COR-L47 (cell line): Measurements from ENCODE around the gene HADH.

Experiments
- DNase-seq: peaks from one replicate; lab custom pipeline; 2025; lab: John Stamatoyannopoulos, UW

HADH gene

DNA sequence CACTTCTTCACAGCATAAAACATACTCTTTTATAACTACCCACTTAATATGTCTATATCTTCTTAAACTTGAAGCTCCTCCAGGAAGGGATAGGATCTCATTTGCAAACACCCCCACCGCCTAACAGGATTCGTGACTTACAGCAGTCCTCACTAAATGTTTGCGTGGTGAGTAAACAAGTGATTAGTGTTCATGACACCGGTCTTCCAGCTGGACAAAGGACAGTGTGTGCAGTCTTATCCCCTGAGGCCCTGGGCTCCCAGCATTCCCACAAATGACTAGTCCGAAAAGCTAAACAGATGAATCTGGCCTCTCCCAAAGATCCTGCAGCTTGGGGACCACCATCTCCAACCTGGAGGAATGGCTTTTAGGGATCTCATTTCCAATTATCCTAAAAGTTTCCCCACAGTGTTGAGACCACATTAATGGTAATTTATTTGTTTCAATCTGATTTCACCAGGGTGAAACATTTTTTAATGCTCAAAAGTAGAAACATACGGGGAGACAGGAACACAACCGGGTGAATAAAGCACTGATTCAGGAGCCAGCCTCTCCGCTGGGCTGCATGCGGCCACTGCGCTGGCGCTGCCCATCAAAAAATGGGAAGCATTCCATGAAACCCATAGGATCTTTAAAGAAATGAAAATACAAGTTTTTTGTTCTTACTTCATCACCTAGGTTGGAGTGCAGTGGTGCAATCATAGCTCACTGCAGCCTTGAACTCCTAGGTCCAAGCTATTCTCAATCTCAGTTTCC is 69.2 kb downstream of the HADH start:
- peak; percentile 22 for DNase-seq

DNA sequence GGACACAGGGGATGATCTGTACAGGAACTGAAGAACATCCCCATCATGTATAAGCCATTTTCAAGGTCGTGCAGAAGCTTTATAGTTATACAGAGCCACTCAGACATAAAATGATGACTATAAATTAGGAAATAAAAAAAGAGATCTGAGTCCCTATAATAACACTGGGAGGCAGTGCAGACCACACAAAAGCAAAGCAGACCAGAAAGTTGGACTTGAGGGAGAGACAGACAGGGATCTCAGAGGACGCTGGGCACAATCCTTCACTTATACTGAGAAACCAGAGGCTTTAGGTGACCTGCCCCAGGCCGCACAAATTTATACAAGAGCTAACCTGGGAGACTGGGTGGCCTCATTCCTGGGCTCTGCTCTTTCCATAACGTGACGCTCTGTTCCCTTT is 70.5 kb downstream of the HADH start:
- DNase-seq = peak; percentile 16

GRCh38 chr4:108060686-108061321 is 71.1 kb downstream of the HADH start:
- no peak for DNase-seq

DNA sequence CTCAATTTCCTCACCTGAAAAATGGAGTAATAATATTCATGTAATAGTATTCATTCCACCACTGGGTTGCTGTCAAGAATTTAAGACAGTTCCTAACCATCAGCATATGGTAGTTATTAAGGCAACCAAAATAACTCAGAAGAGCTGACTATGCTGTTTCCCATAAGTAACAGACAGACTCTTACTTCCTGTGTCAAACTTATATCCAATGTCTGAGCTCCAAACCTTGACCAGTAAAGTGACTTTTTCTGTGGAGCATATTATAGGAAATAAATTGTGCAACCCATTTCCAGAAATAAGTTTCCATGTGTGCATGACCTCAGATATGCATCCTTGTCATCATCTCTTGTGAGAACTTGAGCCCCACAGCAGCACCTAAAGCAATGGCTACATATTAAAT is 78.8 kb downstream of the HADH start:
- DNase-seq = no peak

DNA sequence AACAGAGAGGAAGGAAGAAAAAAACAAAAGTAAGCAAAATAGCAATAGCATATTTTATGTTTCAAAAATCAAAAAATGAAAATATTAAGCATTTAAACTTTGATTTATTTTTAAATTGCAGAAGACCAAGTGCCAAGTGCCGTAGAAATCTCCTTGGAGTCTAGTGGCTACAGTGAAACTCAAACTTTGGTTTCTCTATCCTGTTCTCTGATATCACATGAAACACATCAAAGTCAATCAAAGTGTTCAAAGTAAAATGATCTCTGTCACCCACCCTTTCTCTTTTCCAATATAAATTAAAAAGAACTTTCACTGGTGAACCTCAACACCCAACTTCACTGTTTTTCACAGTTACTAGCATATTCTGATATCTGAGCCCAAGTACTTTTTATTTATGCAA is 81.1 kb downstream of the HADH start:
- DNase-seq = no peak

DNA sequence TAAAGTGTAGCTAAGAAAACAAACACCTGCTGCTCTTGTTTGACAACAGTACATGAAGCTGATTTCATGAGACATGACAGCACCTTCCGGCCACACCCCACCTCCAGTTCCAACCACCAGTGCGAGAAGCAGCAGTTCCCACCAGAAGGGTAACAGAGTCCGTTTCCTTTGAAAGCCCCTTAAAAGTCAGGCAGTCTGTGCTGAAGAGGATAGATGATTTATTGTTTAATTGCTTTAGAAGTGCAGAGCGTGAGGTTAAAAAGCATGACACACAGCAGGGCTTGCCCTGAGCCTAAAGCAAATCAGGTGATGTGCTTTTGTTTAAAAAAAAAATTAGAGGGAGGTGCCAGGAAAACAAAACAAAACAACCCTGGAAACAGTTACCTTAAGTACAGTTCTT is 82.6 kb downstream of the HADH start:
- DNase-seq = peak; percentile 36

DNA sequence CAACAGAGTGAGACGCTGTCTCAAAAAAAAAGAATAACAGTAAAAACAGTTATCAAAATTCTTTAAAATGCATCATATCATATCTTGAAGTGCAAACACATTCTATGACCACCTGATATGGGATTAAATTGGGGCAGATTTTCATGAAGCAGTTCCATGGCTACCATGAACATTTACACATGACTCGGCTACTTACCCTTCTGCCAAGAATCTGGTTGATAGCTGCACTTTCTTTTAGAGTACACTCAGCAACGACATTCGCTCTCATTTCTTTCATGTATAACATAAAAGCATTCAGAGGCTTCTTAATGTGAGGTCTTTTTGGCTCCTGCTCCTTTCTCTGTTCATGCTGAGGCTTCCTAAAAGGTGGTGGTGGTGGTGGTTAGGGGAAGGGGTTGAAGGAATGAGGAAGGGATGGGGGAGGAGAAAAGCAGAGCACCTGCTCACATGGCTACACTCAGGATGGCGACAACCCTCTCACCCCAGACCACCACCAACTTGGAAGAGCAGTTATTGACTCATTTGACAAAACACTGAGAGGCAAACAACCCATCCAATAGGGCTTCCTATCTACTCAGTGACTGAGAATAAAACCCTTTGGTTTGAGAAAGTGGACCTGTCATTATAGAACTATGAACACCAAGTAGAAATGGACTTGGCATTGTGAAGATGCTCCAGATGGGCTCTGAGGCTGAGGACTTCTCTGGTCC is 88.5 kb downstream of the HADH start:
- no peak for DNase-seq

DNA sequence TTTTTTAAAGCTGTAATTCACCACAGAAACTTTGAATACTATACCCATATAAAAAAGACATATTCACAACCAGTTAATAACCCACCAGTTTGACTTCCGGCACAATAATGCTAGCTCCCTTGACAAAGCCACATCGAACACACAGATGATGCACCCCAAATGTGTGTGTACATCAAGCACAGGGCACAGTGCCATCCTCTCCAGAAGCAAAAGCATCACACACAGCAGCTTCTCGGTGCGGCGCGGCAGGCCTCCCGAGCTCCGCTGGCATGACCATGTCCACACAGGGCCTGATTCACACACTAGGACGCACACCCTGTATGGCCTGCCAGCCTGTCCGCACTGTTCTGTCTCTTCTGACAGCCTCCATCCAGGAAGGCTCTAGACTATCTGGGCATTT is 91.1 kb downstream of the HADH start:
- no peak for DNase-seq

GRCh38 chr4:108081256-108081655 is 91.6 kb downstream of the HADH start:
- DNase-seq = no peak
